Liver (tissue), 2 donors: ENCODE data around the gene SLC16A8.

ENCODE experiments used
- EGR1 ChIP-seq, 2 donors: IDR thresholded peaks; 2 replicates each; pipeline ENCODE4 v1.6.1; 2016 to 2018; ENCODE audit warnings: antibody characterized with exemption in 2 of 2, low read depth in 2 of 2
- YY1 ChIP-seq: IDR thresholded peaks from 2 replicates; pipeline ENCODE4 v1.6.1; 2016; ENCODE audit warnings: antibody characterized with exemption, mild to moderate bottlenecking
- TF ChIP-seq, protein P1 (sequence below): IDR thresholded peaks from 2 replicates; pipeline ENCODE4 v1.6.1; 2016; ENCODE audit warnings: antibody characterized with exemption
- TF ChIP-seq, protein P2 (sequence below): IDR thresholded peaks from 2 replicates; pipeline ENCODE4 v1.6.1; 2016; ENCODE audit warnings: antibody characterized with exemption, mild to moderate bottlenecking
- donor health status: healthy.

DNA sequence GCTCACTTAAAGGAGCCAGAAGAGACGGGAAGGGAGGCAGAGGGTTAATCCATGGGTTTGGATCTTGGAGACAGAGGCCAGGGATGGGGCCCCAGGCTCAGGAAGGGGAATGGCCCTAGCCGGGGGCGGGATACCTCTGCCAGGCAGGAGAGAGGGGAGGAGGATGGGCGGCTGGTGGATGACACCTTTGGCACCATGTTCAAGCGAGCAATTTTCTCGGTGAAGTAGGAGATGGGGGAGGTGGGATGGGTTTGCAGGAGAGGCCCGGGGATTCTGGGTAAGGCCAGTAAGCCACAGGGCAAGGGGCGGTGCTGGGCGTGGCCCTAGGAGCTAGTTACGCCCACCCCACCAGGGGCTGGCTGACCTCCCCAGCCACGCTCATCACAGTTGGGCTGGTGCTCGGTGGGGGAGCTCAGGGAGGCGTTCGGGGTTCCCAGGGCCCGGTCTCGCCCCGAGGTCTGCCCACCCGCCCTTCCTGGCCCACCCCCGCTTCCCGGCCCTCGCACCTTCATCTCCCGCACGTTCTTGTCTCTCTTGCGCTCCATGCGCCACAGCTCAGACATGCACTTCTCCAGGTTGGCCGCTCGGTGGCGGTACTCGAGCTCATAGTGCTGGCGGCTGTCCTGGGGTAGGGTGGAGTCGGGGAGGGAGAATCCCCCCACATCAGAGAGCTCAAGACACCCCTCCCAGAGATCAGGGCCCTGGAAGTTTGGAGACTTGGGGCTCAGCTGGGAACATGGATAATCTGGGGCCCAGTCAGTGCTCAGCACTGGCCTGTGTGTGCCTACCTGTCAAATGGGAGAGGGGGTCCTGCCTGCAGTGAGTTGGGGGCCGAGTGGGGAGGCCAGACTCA lies 13.8 kb upstream of the SLC16A8 start:
- TF ChIP-seq, protein P1, sequence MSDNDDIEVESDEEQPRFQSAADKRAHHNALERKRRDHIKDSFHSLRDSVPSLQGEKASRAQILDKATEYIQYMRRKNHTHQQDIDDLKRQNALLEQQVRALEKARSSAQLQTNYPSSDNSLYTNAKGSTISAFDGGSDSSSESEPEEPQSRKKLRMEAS: no peak
- TF ChIP-seq, protein P2, sequence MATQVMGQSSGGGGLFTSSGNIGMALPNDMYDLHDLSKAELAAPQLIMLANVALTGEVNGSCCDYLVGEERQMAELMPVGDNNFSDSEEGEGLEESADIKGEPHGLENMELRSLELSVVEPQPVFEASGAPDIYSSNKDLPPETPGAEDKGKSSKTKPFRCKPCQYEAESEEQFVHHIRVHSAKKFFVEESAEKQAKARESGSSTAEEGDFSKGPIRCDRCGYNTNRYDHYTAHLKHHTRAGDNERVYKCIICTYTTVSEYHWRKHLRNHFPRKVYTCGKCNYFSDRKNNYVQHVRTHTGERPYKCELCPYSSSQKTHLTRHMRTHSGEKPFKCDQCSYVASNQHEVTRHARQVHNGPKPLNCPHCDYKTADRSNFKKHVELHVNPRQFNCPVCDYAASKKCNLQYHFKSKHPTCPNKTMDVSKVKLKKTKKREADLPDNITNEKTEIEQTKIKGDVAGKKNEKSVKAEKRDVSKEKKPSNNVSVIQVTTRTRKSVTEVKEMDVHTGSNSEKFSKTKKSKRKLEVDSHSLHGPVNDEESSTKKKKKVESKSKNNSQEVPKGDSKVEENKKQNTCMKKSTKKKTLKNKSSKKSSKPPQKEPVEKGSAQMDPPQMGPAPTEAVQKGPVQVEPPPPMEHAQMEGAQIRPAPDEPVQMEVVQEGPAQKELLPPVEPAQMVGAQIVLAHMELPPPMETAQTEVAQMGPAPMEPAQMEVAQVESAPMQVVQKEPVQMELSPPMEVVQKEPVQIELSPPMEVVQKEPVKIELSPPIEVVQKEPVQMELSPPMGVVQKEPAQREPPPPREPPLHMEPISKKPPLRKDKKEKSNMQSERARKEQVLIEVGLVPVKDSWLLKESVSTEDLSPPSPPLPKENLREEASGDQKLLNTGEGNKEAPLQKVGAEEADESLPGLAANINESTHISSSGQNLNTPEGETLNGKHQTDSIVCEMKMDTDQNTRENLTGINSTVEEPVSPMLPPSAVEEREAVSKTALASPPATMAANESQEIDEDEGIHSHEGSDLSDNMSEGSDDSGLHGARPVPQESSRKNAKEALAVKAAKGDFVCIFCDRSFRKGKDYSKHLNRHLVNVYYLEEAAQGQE: no peak
- TF ChIP-seq EGR1 (IDR thresholded peaks at IDR 0.05; ENCODE audit: low read depth in 2 of 2) (no peak), YY1 (no peak)
